ENCODE data around the gene ZNF559. TPM values are rescaled to one million over a fixed set of nuclear protein-coding genes. Genes with fewer than 3 reads are reported as not detected.
A peak's percentile ranks its signal among the peaks of the same experiment; 100 is the strongest.

ZNF559 gene
- total RNA-seq, 2 donors from 2014 or later, result 22.7 to 26.5 TPM

DNA sequence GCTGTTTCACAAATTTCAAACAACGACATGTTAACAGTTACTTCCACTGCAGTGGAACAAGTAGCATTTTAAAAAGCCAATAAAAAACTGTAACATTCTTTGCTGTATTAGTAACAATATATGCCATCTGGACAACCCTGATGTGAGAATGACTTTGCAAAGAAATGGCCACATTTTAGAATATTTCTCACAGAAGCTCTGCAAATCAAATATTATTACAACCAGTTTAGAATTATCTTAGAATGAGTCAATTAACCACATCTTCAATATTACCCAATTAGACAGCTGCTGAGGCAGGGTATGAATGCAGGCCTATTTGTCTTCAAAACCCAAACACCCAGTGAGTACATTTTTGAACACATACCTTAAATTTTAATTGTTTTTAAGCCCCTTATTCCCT is 17.5 kb upstream of the ZNF559 start:
- peaks cover 17 to 19% of the 10 kb centered on the region in 2 donors for H3K4me1 ChIP-seq (ENCODE audit: control insufficient read depth in 1 of 2, low read depth in 2 of 2)
- TF ChIP-seq, protein P1, sequence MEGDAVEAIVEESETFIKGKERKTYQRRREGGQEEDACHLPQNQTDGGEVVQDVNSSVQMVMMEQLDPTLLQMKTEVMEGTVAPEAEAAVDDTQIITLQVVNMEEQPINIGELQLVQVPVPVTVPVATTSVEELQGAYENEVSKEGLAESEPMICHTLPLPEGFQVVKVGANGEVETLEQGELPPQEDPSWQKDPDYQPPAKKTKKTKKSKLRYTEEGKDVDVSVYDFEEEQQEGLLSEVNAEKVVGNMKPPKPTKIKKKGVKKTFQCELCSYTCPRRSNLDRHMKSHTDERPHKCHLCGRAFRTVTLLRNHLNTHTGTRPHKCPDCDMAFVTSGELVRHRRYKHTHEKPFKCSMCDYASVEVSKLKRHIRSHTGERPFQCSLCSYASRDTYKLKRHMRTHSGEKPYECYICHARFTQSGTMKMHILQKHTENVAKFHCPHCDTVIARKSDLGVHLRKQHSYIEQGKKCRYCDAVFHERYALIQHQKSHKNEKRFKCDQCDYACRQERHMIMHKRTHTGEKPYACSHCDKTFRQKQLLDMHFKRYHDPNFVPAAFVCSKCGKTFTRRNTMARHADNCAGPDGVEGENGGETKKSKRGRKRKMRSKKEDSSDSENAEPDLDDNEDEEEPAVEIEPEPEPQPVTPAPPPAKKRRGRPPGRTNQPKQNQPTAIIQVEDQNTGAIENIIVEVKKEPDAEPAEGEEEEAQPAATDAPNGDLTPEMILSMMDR (IDR thresholded peaks at IDR 0.05), result no peak
- no peak overlapping the region for H3K27ac ChIP-seq
- no peaks in the 10 kb centered on the region for H3K27me3 ChIP-seq (replicated peaks; ENCODE audit: insufficient read depth)
- DNase-seq (ENCODE audit: low spot score) (no peak), ATAC-seq (ENCODE audit: insufficient number of reproducible peaks, low FRiP score, low read depth) (no peak)
- H3K36me3 ChIP-seq, result peaks cover 35% of the 10 kb centered on the region
- peaks cover 17% of the 10 kb centered on the region for H3K9me3 ChIP-seq
- H3K4me3 ChIP-seq, result no peak overlapping the region

DNA sequence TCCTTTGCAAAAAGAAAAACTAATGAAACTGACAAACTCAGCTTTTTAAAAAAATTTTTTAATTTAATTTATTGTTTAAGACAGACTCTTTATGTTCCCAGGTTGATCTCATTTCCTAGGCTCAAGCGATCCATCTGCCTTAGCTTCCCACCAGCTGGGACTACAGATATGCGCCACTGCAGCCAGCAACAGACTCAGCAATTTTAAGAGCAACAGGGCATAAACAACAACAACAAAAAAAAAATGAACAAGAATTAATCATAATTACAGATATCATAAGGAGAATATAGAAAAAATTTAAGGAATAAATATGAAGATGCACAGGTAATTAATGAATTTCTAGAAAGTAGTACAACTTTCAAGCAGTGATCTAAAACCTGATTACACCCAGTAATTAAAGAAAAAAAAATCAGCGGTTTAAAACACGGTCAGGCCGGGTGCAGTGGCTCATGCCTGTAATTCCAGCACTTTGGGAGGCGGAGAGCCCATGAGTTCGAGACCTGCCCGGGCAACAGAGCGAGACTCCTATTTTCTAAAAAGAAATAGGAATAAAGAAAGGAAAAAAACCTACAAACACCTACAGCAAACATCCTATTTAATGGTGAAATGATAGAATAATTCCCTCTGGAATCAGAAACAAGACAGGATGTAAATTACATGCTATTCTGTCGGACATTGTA is 15.7 kb upstream of the ZNF559 start:
- Histone ChIP-seq H3K4me1 (ENCODE audit: control insufficient read depth in 1 of 2, low read depth in 2 of 2) (peaks cover 17 to 19% of the 10 kb centered on the region in 2 donors), H3K27me3 (replicated peaks; ENCODE audit: insufficient read depth) (no peaks in the 10 kb centered on the region), H3K27ac (no peak overlapping the region), H3K36me3 (peaks cover 17% of the 10 kb centered on the region), H3K4me3 (peak overlapping the region; percentile 99), H3K9me3 (peaks cover 8% of the 10 kb centered on the region)
- TF ChIP-seq, protein P1 (IDR thresholded peaks at IDR 0.05), result no peak
- ATAC-seq (ENCODE audit: insufficient number of reproducible peaks, low FRiP score, low read depth), result no peak
- no peak for DNase-seq (ENCODE audit: low spot score)

GRCh38 chr19:9309139-9309973 is 14.6 kb upstream of the ZNF559 start, which contains the start of gene ZNF699:
TSS of gene ZNF699 (minus strand) at chr19:9309838. CDS start at chr19:9305119, 4,719 bp downstream.
- Histone ChIP-seq H3K27ac (peak within 1 kb of the TSS; percentile 97 to 98), H3K36me3 (peaks cover 7% of the 10 kb centered on the region), H3K4me3 (peak within 1 kb of the TSS; percentile 99), H3K4me1 (ENCODE audit: control insufficient read depth in 1 of 2, low read depth in 2 of 2) (peaks cover 17 to 19% of the 10 kb centered on the region in 2 donors), H3K9me3 (peaks cover 8% of the 10 kb centered on the region), H3K27me3 (replicated peaks; ENCODE audit: insufficient read depth) (no peaks in the 10 kb centered on the region)
- TF ChIP-seq, protein P1 (IDR thresholded peaks at IDR 0.05), result no peak
- DNase-seq (ENCODE audit: low spot score), result peak; percentile 97
- peak; percentile 95 for ATAC-seq (ENCODE audit: insufficient number of reproducible peaks, low FRiP score, low read depth)

- peaks cover 7% of the 10 kb centered on the region for H3K9me3 ChIP-seq
- H3K4me3 ChIP-seq, result peak overlapping the region; percentile 99
- peak overlapping the region; percentile 97 to 98 for H3K27ac ChIP-seq
- TF ChIP-seq, protein P1 (IDR thresholded peaks at IDR 0.05), result no peak
- ATAC-seq (ENCODE audit: insufficient number of reproducible peaks, low FRiP score, low read depth), result peak; percentile 89
- no peaks in the 10 kb centered on the region for H3K36me3 ChIP-seq
- peak; percentile 80 for DNase-seq (ENCODE audit: low spot score)
- no peaks in the 10 kb centered on the region for H3K27me3 ChIP-seq (replicated peaks; ENCODE audit: insufficient read depth)
- peaks cover 17 to 19% of the 10 kb centered on the region in 2 donors for H3K4me1 ChIP-seq (ENCODE audit: control insufficient read depth in 1 of 2, low read depth in 2 of 2)
Measured at GRCh38 chr19:9309974-9310446, 14.0 kb upstream of the ZNF559 start.

DNA sequence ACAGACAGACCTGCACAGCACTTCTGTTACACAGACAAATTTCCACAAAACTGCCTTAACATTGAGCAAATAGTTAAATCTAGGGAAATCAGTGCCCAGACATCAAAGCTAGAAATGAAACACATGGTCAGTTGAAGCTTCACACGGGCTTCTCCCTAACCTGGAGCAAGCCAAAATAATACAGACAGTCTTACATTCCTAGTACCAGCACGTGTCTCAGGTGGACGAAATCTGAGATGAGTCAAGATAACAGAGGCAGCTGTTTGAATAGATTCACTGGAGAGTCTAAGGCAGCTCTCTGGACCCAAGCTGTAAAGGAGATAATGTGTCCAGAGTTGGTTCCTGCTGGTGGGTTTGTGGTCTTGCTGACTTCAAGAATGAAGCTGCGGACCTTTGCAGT is 10.2 kb upstream of the ZNF559 start:
- Histone ChIP-seq H3K27me3 (replicated peaks; ENCODE audit: insufficient read depth) (no peaks in the 10 kb centered on the region), H3K36me3 (no peaks in the 10 kb centered on the region), H3K4me3 (no peak overlapping the region), H3K9me3 (no peaks in the 10 kb centered on the region), H3K4me1 (ENCODE audit: control insufficient read depth in 1 of 2, low read depth in 2 of 2) (peaks cover 1 to 2% of the 10 kb centered on the region in 2 donors), H3K27ac (no peak overlapping the region)
- no peak for DNase-seq (ENCODE audit: low spot score)
- TF ChIP-seq, protein P1 (IDR thresholded peaks at IDR 0.05), result no peak
- ATAC-seq (ENCODE audit: insufficient number of reproducible peaks, low FRiP score, low read depth), result no peak

Data from thoracic aorta (tissue), 2 donors.